Measurements from ENCODE around the gene SCUBE3. TPM values are rescaled to one million over a fixed set of nuclear protein-coding genes. Genes with fewer than 3 reads are reported as not detected.

The SCUBE3 gene
- total RNA-seq, 3 donors from 2014 or later (not counting 1 experiment from before 2014, with no cell fraction given) = 0.25 to 0.31 TPM; not detected in 1

GRCh38 chr6:35231563-35231962, 17.8 kb downstream of the SCUBE3 start:
- Mint-ChIP-seq H3K4me3 (no peak overlapping the region), H3K36me3 (no peaks in the 10 kb centered on the region), H3K4me1 (peaks cover 0 to 4% of the 10 kb centered on the region in 2 donors), H3K9me3 (no peaks in the 10 kb centered on the region), H3K27me3 (ENCODE audit: low read depth in 2 of 2) (no peaks in the 10 kb centered on the region), H3K27ac (no peak overlapping the region)
- no peaks in the 10 kb centered on the region for H3K4me1 ChIP-seq (ENCODE audit: control insufficient read depth, insufficient read depth, low read length)
- ATAC-seq (no peak), DNase-seq (no peak)
- TF ChIP-seq CTCF (IDR thresholded peaks at IDR 0.05) = no peak
- no peaks in the 10 kb centered on the region for H3K9me3 ChIP-seq (ENCODE audit: control insufficient read depth, insufficient read depth, low read length)
- intact Hi-C loops (cut with micrococcal nuclease) = no loop called here
- H3K36me3 ChIP-seq (ENCODE audit: control insufficient read depth, insufficient read depth, low read length) = no peaks in the 10 kb centered on the region
- no peaks in the 10 kb centered on the region for H3K27me3 ChIP-seq (ENCODE audit: control insufficient read depth, insufficient read depth, low read length)
- H3K27ac ChIP-seq (ENCODE audit: low read length) = no peak overlapping the region
- 96% methylated on average over 7 of the region's 7 CpGs for WGBS (ENCODE audit: insufficient coverage)
- H3K4me3 ChIP-seq (ENCODE audit: low read length) = no peak overlapping the region

GRCh38 chr6:35234901-35235300, 21.1 kb downstream of the SCUBE3 start:
- Mint-ChIP-seq H3K27ac (no peak overlapping the region), H3K9me3 (no peaks in the 10 kb centered on the region), H3K4me3 (no peak overlapping the region), H3K36me3 (no peaks in the 10 kb centered on the region), H3K4me1 (peaks cover 0 to 9% of the 10 kb centered on the region in 2 donors), H3K27me3 (ENCODE audit: low read depth in 2 of 2) (no peaks in the 10 kb centered on the region)
- Histone ChIP-seq H3K27me3 (ENCODE audit: control insufficient read depth, insufficient read depth, low read length) (no peaks in the 10 kb centered on the region), H3K4me3 (ENCODE audit: low read length) (no peak overlapping the region), H3K4me1 (ENCODE audit: control insufficient read depth, insufficient read depth, low read length) (no peaks in the 10 kb centered on the region), H3K9me3 (ENCODE audit: control insufficient read depth, insufficient read depth, low read length) (no peaks in the 10 kb centered on the region), H3K27ac (ENCODE audit: low read length) (no peak overlapping the region), H3K36me3 (ENCODE audit: control insufficient read depth, insufficient read depth, low read length) (no peaks in the 10 kb centered on the region)
- DNase-seq = no peak
- 75% methylated on average over 4 of the region's 4 CpGs for WGBS (ENCODE audit: insufficient coverage)
- no peak for ATAC-seq
- intact Hi-C loops (cut with micrococcal nuclease) = no loop called here
- no peak for TF ChIP-seq CTCF (IDR thresholded peaks at IDR 0.05)

- 96% methylated on average over 5 of the region's 5 CpGs for WGBS (ENCODE audit: insufficient coverage)
- H3K36me3 Mint-ChIP-seq = no peaks in the 10 kb centered on the region
Observed at GRCh38 chr6:35236223-35236622, 22.5 kb downstream of the SCUBE3 start.

More at GRCh38 chr6:35236223-35236622, 22.5 kb downstream of the SCUBE3 start:
- Histone ChIP-seq H3K27ac (ENCODE audit: low read length) (no peak overlapping the region), H3K4me3 (ENCODE audit: low read length) (no peak overlapping the region), H3K36me3 (ENCODE audit: control insufficient read depth, insufficient read depth, low read length) (no peaks in the 10 kb centered on the region), H3K27me3 (ENCODE audit: control insufficient read depth, insufficient read depth, low read length) (no peaks in the 10 kb centered on the region), H3K9me3 (ENCODE audit: control insufficient read depth, insufficient read depth, low read length) (no peaks in the 10 kb centered on the region), H3K4me1 (ENCODE audit: control insufficient read depth, insufficient read depth, low read length) (no peaks in the 10 kb centered on the region)
- ATAC-seq (no peak), DNase-seq (no peak)
- Mint-ChIP-seq H3K4me3 (no peak overlapping the region), H3K4me1 (peaks cover 5 to 10% of the 10 kb centered on the region in 2 donors), H3K9me3 (no peaks in the 10 kb centered on the region), H3K27me3 (ENCODE audit: low read depth in 2 of 2) (no peaks in the 10 kb centered on the region), H3K27ac (no peak overlapping the region)
- no peak for TF ChIP-seq CTCF (IDR thresholded peaks at IDR 0.05)
- intact Hi-C loops (cut with micrococcal nuclease) = no loop called here

All from natural killer cell (primary cell).